ENCODE measurements around the gene RASA2.
A peak's percentile ranks its signal among the peaks of the same experiment; 100 is the strongest.
"Not testable (repeated sequence)": the region's sequence is repeated elsewhere in the genome, so short reads cannot be mapped to it uniquely, and the experiment has no call there.

RASA2 gene

GRCh38 chr3:141594357-141594756 lies 107.5 kb downstream of the RASA2 start:
- no peak for DNase-seq

DNA sequence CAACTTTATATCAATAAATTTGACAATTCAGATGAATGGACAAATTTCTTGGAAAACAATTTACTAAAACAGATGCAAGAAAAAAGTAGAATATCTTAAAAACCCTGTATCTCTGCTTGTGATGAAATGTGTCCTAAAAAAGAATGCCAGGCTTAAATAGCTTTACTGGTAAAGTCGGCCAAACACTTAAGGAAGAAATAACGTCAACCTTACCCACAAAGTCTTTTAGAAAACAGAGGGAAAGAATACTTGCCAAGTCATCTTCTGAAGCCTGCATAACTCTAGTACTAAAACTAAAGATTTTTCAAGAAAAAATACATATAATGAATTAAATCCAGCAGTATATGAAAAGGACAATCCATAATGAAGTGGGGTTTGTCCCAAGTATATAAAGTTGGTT lies 111.1 kb downstream of the RASA2 start:
- DNase-seq, result no peak

DNA sequence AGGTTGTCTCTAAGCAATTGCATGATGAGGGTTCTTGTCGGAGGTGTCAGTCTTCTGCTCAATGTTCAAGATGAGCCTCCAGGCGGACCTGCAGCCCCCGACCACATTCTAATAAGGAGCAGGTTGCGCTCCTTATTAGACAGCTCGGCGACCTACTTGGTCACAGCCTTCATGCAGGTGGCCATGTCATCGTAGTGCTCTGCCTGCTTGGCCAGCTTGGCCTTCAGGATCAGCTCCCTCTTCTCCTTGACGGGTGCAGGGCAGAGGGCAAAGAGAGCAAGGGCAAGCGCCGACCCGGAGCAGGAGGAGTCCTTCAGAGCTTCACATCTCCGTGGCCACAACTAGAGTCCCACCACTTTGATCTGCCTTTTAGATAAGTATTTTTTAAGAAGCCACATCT lies 113.5 kb downstream of the RASA2 start:
- DNase-seq, result no peak

DNA sequence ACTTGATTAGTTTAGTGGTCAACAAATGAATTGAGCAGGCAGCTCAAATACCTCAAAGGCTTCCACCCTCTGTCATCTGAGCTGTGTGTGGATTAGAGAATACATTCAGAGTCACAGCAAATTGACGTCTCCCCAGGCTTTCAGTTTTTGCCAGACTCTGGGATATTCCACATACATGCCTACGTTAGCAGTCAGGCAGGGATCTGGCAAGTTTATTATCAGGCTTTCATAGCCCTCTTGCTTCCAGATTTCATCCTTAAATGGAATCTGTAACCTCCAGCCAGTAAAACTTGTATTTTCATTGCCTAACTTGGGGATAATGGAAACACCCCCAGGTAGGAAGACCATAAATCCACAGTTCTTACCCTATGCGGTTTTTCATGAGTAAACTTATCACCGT lies 115.9 kb downstream of the RASA2 start:
- DNase-seq, result no peak

GRCh38 chr3:141603473-141604035 lies 116.7 kb downstream of the RASA2 start:
- DNase-seq, result no peak

- no peak for DNase-seq
Observed at GRCh38 chr3:141605883-141606282, 119.1 kb downstream of the RASA2 start.

- DNase-seq, result no peak
Observed at GRCh38 chr3:141608438-141608837, 121.6 kb downstream of the RASA2 start.

DNA sequence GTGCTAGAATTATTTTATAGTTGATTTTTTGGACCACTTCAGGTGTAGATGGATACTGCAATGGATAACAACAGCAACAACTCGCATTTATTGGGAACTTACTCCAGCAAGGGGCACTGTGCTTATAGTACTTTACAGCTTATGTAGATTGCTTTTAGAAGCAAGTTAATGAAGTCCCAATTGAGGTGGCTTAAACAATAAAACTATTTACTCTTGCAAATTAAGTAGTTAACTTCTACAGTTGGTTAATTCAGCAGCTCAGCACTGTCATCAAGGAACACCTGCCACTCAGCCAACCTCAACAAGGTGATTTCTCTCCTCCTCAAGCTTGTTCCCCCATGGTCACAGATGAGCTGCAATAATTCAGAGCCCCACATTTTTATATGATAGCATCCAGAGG lies 124.1 kb downstream of the RASA2 start:
- DNase-seq, result no peak

GRCh38 chr3:141618103-141618910 lies 131.5 kb downstream of the RASA2 start:
- DNase-seq, result no peak

- DNase-seq, result no peak
Observed at GRCh38 chr3:141618938-141619337, 132.1 kb downstream of the RASA2 start.

DNA sequence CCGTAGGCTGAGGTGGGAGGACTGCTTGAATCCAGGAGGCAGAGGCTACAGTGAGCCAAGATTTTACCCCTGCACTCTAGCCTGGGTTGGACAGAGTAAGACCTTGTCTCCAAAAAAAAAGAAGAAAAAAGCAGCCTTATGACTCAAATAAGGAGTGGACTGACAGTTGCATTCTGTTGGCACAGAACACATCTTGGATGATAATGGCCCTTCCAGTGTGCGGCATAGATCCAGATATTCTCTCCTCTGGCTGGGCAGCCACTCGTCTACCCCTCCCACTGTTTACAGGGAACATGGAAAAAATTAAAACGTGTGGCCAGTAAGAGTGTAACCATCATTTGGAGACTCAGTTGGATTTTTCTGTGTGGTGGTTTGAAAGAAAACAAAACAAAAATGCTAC lies 132.6 kb downstream of the RASA2 start:
- DNase-seq, result no peak

- DNase-seq, result no peak
Observed at GRCh38 chr3:141623691-141624090, 136.9 kb downstream of the RASA2 start.

DNA sequence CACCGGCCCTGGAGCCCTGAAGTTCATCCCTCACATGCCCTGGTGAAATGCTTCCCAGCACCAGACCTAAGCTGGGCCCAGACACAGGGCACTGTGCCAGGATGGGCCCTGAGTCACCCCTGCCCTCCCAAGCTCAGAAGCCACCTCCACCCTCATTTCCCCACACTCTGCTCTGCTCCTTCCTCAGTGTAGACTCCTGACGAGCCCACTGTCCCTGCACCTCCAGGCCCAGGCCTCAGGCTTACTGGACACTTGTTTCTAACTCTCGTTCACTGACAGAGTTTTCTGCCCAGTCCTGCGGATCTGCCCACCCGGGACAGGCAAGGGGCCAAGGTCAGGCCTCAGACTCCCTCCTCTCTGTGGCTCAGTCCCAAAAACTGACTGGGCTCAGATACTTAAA lies 138.7 kb downstream of the RASA2 start:
- no peak for DNase-seq

DNA sequence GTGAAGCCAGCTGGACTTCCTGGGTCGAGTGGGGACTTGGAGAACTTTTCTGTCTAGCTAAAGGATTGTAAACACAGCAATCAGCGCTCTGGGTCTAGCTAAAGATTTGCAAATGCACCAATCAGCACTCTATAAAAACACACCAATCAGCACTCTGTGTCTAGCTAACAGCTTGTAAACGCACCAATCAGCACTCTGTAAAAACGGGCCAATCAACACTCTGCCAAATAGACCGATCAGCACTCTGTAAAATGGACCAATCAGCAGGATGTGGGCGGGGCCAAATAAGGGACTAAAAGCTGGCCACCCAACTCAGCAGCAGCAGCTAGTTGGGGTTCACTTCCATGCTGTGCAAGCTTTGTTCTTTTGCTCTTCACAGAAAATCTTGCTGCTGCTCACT lies 141.5 kb downstream of the RASA2 start:
- not testable (repeated sequence) for DNase-seq

GRCh38 chr3:141628868-141629441 lies 142.1 kb downstream of the RASA2 start:
- not testable (repeated sequence) for DNase-seq

DNA sequence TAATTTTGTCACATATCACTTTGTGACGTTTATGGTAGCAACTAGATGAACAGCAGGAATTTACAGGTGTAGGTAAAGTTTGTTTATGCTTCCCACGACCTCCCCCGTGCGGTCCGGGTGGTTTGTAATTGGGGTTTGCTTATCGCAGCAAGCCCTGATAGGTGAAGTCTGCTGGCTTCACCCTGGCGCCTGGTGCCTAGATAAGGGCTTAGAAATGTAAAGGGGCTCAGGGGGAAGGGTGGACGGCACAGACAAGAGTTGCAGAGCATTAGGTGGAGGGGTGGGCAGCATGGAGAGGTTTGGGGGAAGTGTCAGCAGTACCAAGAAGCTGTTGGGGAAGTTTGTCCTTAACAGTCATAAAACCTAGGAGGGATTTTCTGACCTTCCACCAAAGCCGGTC lies 143.1 kb downstream of the RASA2 start:
- DNase-seq, result no peak

DNA sequence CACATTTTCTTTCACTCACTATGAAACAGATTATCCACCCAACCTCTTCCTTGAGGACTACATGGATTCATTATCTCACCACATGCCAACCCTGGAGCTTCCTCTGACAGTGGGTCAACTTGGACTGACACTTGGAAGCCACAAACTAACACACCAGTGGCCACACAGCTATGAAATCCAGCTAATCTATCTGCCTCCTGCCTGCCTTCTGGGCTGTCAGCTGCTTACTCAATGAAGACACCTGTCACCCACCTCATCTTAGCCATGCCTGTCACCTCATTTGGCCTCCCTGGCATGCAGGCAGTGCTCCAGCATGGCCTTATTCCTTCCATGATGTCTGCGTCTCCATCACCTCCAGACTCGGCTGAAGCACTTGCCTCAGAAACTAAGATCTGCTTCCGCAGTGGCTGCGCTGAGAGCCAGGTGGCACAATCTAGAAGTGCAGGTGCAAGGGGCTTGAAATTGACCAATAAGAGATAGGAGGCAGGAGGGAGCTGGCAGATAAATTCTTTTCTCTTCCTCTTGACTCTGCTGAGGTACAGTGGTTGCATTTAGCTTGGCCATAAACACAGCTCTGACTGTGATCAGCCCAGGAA lies 146.1 kb downstream of the RASA2 start:
- DNase-seq, result no peak

GRCh38 chr3:141642215-141642614 lies 155.4 kb downstream of the RASA2 start:
- no peak for DNase-seq

GRCh38 chr3:141643391-141643790 lies 156.6 kb downstream of the RASA2 start:
- no peak for DNase-seq

- DNase-seq, result no peak
Observed at GRCh38 chr3:141643796-141644195, 157.0 kb downstream of the RASA2 start.

GRCh38 chr3:141644931-141645330 lies 158.1 kb downstream of the RASA2 start:
- peak in 1 of 2 experiments; percentile 27 for DNase-seq

GRCh38 chr3:141646760-141647561 lies 160.1 kb downstream of the RASA2 start:
- DNase-seq, result peak; percentile 25 to 79

GRCh38 chr3:141647562-141647915 lies 160.7 kb downstream of the RASA2 start:
- no peak for DNase-seq

Measured in SW 1271 (cell line).